ENCODE measurements around the gene TTYH2. TPM values are rescaled to one million over a fixed set of nuclear protein-coding genes. Genes with fewer than 3 reads are reported as not detected.

TTYH2 gene
- total and polyA plus RNA-seq, 7 donors: 0.60 to 10.0 (median 4.9) TPM

GRCh38 chr17:74271901-74272561 is 58.7 kb downstream of the TTYH2 start:
- WGBS, 2 donors: 74 to 76% methylated on average over 13 of the region's 13 CpGs
- Histone ChIP-seq H3K36me3 (no peaks in the 10 kb centered on the region), H3K9me3 (no peaks in the 10 kb centered on the region), H3K4me1 (peaks cover 0 to 11% (median 4%) of the 10 kb centered on the region in 4 donors), H3K27ac (peak overlapping the region; percentile 31 to 52 (median 51)), H3K27me3 (peaks cover 0 to 37% (median 5%) of the 10 kb centered on the region in 3 donors), H3K4me3 (no peak overlapping the region)
- DNase-seq: peak; percentile 75
- no peak for TF ChIP-seq EP300 (IDR thresholded peaks at IDR 0.05)
- intact Hi-C loops (cut with DNase I): no loop called here

GRCh38 chr17:74272731-74273201 is 59.4 kb downstream of the TTYH2 start:
- H3K27me3 ChIP-seq: peaks cover 0 to 37% (median 1%) of the 10 kb centered on the region in 3 donors
- TF ChIP-seq POLR2AphosphoS5 (IDR thresholded peaks at IDR 0.05): no peak
- TF ChIP-seq EP300 (IDR thresholded peaks at IDR 0.05): no peak
- TF ChIP-seq CTCF (IDR thresholded peaks at IDR 0.05): no peak
- no peak for TF ChIP-seq POLR2A (IDR thresholded peaks at IDR 0.05)
- peaks cover 0 to 12% (median 5%) of the 10 kb centered on the region in 4 donors for H3K4me1 ChIP-seq
- no peaks in the 10 kb centered on the region for H3K36me3 ChIP-seq
- no peak overlapping the region for H3K4me3 ChIP-seq
- H3K9me3 ChIP-seq: no peaks in the 10 kb centered on the region
- DNase-seq: no peak
- intact Hi-C loops (cut with DNase I): no loop called here
- WGBS, 2 donors: 67 to 73% methylated on average over 10 of the region's 10 CpGs
- H3K27ac ChIP-seq: peak overlapping the region; percentile 31 to 52 (median 51)

- WGBS, 2 donors: 4 to 8% methylated on average over 33 of the region's 33 CpGs
- no peak for DNase-seq
- TF ChIP-seq POLR2A (IDR thresholded peaks at IDR 0.05) (no peak), POLR2AphosphoS5 (IDR thresholded peaks at IDR 0.05) (no peak)
- Histone ChIP-seq H3K4me3 (no peak within 1 kb of the TSS), H3K36me3 (no peaks in the 10 kb centered on the region), H3K27ac (no peak within 1 kb of the TSS), H3K4me1 (peaks cover 0 to 12% (median 5%) of the 10 kb centered on the region in 4 donors), H3K27me3 (peaks cover 0 to 30% (median 0%) of the 10 kb centered on the region in 3 donors), H3K9me3 (no peaks in the 10 kb centered on the region)
- intact Hi-C loops (cut with DNase I): no loop called here
Measured at GRCh38 chr17:74274060-74274708, 60.8 kb downstream of the TTYH2 start, which contains the start of gene DNAI2. Gene DNAI2 (plus strand): TSS chr17:74274234. CDS start chr17:74281818, 7,584 bp downstream.

GRCh38 chr17:74274709-74275340 is 61.5 kb downstream of the TTYH2 start:
- H3K9me3 ChIP-seq: no peaks in the 10 kb centered on the region
- H3K27ac ChIP-seq: no peak overlapping the region
- peaks cover 0 to 30% (median 0%) of the 10 kb centered on the region in 3 donors for H3K27me3 ChIP-seq
- intact Hi-C loops (cut with DNase I): loop anchor here (5.0 kb wide), 1 partner anchor 63 kb away; the partner anchor contains the start of gene TTYH2
- 36 to 48% methylated on average over 14 of the region's 14 CpGs for WGBS, 2 donors
- H3K4me1 ChIP-seq: peaks cover 0 to 12% (median 5%) of the 10 kb centered on the region in 4 donors
- no peaks in the 10 kb centered on the region for H3K36me3 ChIP-seq
- no peak for TF ChIP-seq CTCF (IDR thresholded peaks at IDR 0.05)
- DNase-seq: no peak
- H3K4me3 ChIP-seq: no peak overlapping the region

- intact Hi-C loops (cut with DNase I): loop anchor here (5.0 kb wide), 1 partner anchor 64 kb away; the partner anchor contains the start of gene TTYH2
Measured at GRCh38 chr17:74276051-74276476, 62.7 kb downstream of the TTYH2 start.

More at GRCh38 chr17:74276051-74276476, 62.7 kb downstream of the TTYH2 start:
- H3K9me3 ChIP-seq: no peaks in the 10 kb centered on the region
- TF ChIP-seq POLR2AphosphoS5 (IDR thresholded peaks at IDR 0.05) (peak in 1 of 4 donors; percentile 54), POLR2A (IDR thresholded peaks at IDR 0.05) (no peak), EP300 (IDR thresholded peaks at IDR 0.05) (peak in 1 of 4 donors; percentile 26)
- H3K27ac ChIP-seq: peak overlapping the region; percentile 62 to 64 (median 64)
- DNase-seq: peak; percentile 78
- peaks cover 0 to 12% (median 5%) of the 10 kb centered on the region in 4 donors for H3K4me1 ChIP-seq
- H3K27me3 ChIP-seq: peaks cover 0 to 27% (median 0%) of the 10 kb centered on the region in 3 donors
- H3K36me3 ChIP-seq: no peaks in the 10 kb centered on the region
- no peak overlapping the region for H3K4me3 ChIP-seq
- WGBS, 2 donors: 72 to 82% methylated on average over 12 of the region's 12 CpGs

Data from sigmoid colon (tissue), 7 donors.